Body of pancreas (tissue), 4 donors: ENCODE measurements around the gene DDX10. TPM values are rescaled to one million over a fixed set of nuclear protein-coding genes. Genes with fewer than 3 reads are reported as not detected.

ENCODE experiments used
- ATAC-seq: fragments of 150-250 bp; one replicate; pipeline ENCODE4 v1.9.1; 2016
- DNase-seq, 4 donors: peaks; one replicate each; pipeline ENCODE4 v3.0.0-alpha.2; 2019
- H3K27ac ChIP-seq, 4 donors: fragments of 200-600 bp; sonication (generic); 1 replicate in 3 of 4; 2 replicates in 1 of 4; pipeline versions ENCODE4 v1.5.1 to v1.6.1; 2016 to 2019; ENCODE audit warnings: mild to moderate bottlenecking in 1 of 4, mixed read lengths in 1 of 4, moderate library complexity in 1 of 4
- H3K27me3 ChIP-seq, 2 donors: fragments of 200-600 bp; sonication (generic); one replicate each; pipeline ENCODE4 v1.6.0; 2016; ENCODE audit warnings: mild to moderate bottlenecking in 1 of 2
- H3K36me3 ChIP-seq, 2 donors: fragments of 200-600 bp; sonication (generic); replicated peaks in 1 of 2; 2 replicates each; pipeline ENCODE4 v1.5.1; 2016; ENCODE audit warnings: low read depth in 2 of 2; ENCODE audit not compliant: insufficient read depth in 1 of 2
- H3K4me1 ChIP-seq: fragments of 200-600 bp; sonication (generic); one replicate; pipeline ENCODE4 v1.6.0; 2016
- H3K4me3 ChIP-seq, 2 donors: fragments of 200-600 bp; sonication (generic); 1 replicate in 1 of 2; 2 replicates in 1 of 2; pipeline ENCODE4 v1.5.1; 2016 to 2019
- H3K9me3 ChIP-seq, 3 donors: fragments of 200-600 bp; sonication (generic); 1 replicate in 2 of 3; 2 replicates in 1 of 3; pipeline ENCODE4 v1.5.1; 2016
- POLR2A ChIP-seq, 3 donors: fragments of 450-650 bp; IDR thresholded peaks; one replicate each; pipeline ENCODE4 v1.6.1; 2016; ENCODE audit warnings: antibody characterized with exemption in 3 of 3, mild to moderate bottlenecking in 2 of 3
- WGBS, 2 donors: methylation state at CpG; one replicate each; pipeline ENCODE4 v1.1.5; 2017; 5-methylcytosine and 5-hydroxymethylcytosine counted together
- intact Hi-C: fragments of 100-400 bp; cut with DNase I; formaldehyde crosslinking; loops from one replicate; pipeline ENCODE4 v1.15.1; 2023
- total RNA-seq, 2 donors: library from RNA; depleted of rRNA; stranded (reverse); fragments of >200 nt; gene quantifications; one replicate each; pipeline ENCODE4 v1.1.0, GENCODE V29; 2016
- TF ChIP-seq, protein P1 (sequence below), 7 experiments: fragments of 450-650 bp in 4 of 7; fragments of 200-600 bp in 3 of 7; sonication (generic) in 3 of 7; IDR thresholded peaks; one replicate each; pipeline ENCODE4 v1.5.1; 2016 to 2019; ENCODE audit warnings: antibody characterized with exemption in 7 of 7

DDX10 gene
- total RNA-seq, 2 donors from 2014 or later = 11.7 to 18.5 TPM

DNA sequence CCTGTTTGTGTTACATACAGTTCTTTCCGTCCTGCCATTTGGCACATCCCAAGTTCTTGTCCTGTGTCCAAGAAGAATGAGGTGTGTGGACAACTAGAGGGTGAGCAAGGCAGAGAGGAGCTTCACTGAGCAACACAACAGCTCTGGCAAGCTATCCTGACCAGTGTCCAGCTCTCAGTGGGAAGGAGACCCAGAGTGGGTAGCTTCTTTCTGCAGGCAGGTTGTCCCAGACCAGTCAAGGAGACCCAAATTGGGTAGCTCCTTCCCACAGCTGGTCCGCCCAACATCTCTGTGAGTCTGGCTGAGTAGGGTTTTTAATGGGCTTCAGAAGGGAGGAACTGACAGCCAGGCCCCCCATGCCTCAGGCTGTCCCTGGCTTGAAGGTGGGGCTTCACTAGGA is 36.1 kb upstream of the DDX10 start:
- no peak for DNase-seq
- no peak overlapping the region for H3K4me3 ChIP-seq
- ATAC-seq = no peak
- no peak for TF ChIP-seq POLR2A (IDR thresholded peaks at IDR 0.05)
- TF ChIP-seq, protein P1, sequence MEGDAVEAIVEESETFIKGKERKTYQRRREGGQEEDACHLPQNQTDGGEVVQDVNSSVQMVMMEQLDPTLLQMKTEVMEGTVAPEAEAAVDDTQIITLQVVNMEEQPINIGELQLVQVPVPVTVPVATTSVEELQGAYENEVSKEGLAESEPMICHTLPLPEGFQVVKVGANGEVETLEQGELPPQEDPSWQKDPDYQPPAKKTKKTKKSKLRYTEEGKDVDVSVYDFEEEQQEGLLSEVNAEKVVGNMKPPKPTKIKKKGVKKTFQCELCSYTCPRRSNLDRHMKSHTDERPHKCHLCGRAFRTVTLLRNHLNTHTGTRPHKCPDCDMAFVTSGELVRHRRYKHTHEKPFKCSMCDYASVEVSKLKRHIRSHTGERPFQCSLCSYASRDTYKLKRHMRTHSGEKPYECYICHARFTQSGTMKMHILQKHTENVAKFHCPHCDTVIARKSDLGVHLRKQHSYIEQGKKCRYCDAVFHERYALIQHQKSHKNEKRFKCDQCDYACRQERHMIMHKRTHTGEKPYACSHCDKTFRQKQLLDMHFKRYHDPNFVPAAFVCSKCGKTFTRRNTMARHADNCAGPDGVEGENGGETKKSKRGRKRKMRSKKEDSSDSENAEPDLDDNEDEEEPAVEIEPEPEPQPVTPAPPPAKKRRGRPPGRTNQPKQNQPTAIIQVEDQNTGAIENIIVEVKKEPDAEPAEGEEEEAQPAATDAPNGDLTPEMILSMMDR (IDR thresholded peaks at IDR 0.05) = no peak
- intact Hi-C loops = no loop called here
- 76 to 90% methylated on average over 2 of the region's 2 CpGs for WGBS, 2 donors
- no peaks in the 10 kb centered on the region for H3K36me3 ChIP-seq
- no peaks in the 10 kb centered on the region for H3K9me3 ChIP-seq
- no peak overlapping the region for H3K27ac ChIP-seq
- no peaks in the 10 kb centered on the region for H3K27me3 ChIP-seq
- H3K4me1 ChIP-seq = no peaks in the 10 kb centered on the region

- ATAC-seq (no peak), DNase-seq (no peak)
- WGBS, 2 donors = 60 to 83% methylated on average over 2 of the region's 3 CpGs
- H3K27me3 ChIP-seq = no peaks in the 10 kb centered on the region
- no peak overlapping the region for H3K27ac ChIP-seq
- no peak overlapping the region for H3K4me3 ChIP-seq
- TF ChIP-seq, protein P1 (IDR thresholded peaks at IDR 0.05) = no peak
- TF ChIP-seq POLR2A (IDR thresholded peaks at IDR 0.05) = no peak
- no peaks in the 10 kb centered on the region for H3K9me3 ChIP-seq
- no peaks in the 10 kb centered on the region for H3K36me3 ChIP-seq
- intact Hi-C loops = no loop called here
- H3K4me1 ChIP-seq = no peaks in the 10 kb centered on the region
These were observed 35.6 kb upstream of the DDX10 start for GRCh38 chr11:108629274-108629673.

GRCh38 chr11:108632041-108632704 is 32.7 kb upstream of the DDX10 start:
- Histone ChIP-seq H3K4me1 (no peaks in the 10 kb centered on the region), H3K27ac (no peak overlapping the region), H3K27me3 (no peaks in the 10 kb centered on the region), H3K9me3 (no peaks in the 10 kb centered on the region), H3K36me3 (no peaks in the 10 kb centered on the region), H3K4me3 (no peak overlapping the region)
- 67 to 70% methylated on average over 2 of the region's 2 CpGs for WGBS, 2 donors
- ATAC-seq (no peak), DNase-seq (no peak)
- no peak for TF ChIP-seq POLR2A (IDR thresholded peaks at IDR 0.05)
- TF ChIP-seq, protein P1 (IDR thresholded peaks at IDR 0.05) = no peak
- intact Hi-C loops = no loop called here

DNA sequence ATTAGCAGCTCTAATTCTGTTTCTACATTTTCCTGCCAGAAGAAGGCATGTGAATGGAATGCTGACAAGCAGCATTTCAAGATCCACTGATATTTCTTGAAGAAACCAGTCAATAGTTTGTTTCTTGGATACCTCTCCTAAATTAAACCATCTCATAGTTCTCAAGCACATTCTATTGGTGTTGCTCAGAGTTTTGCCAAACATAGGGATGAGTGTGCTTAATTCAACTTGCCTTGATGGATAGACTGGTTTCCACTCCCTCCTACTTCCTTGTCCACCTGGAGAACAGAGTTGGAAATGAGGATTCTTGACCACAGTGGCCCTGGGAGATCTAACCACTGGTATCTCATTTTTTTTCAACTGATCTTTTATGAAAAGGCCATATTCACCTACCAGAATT is 29.8 kb upstream of the DDX10 start:
- ATAC-seq (no peak), DNase-seq (no peak)
- TF ChIP-seq, protein P1 (IDR thresholded peaks at IDR 0.05) = no peak
- TF ChIP-seq POLR2A (IDR thresholded peaks at IDR 0.05) = no peak
- Histone ChIP-seq H3K27me3 (no peaks in the 10 kb centered on the region), H3K36me3 (no peaks in the 10 kb centered on the region), H3K4me1 (no peaks in the 10 kb centered on the region), H3K9me3 (no peaks in the 10 kb centered on the region), H3K27ac (no peak overlapping the region), H3K4me3 (no peak overlapping the region)
- intact Hi-C loops = no loop called here

GRCh38 chr11:108636222-108636621 is 28.6 kb upstream of the DDX10 start:
- TF ChIP-seq, protein P1 (IDR thresholded peaks at IDR 0.05) = no peak
- TF ChIP-seq POLR2A (IDR thresholded peaks at IDR 0.05) = no peak
- H3K9me3 ChIP-seq = no peaks in the 10 kb centered on the region
- intact Hi-C loops = no loop called here
- no peaks in the 10 kb centered on the region for H3K4me1 ChIP-seq
- DNase-seq (no peak), ATAC-seq (no peak)
- no peaks in the 10 kb centered on the region for H3K27me3 ChIP-seq
- H3K36me3 ChIP-seq = no peaks in the 10 kb centered on the region
- no peak overlapping the region for H3K4me3 ChIP-seq
- 46 to 47% methylated on average over 2 of the region's 2 CpGs for WGBS, 2 donors
- no peak overlapping the region for H3K27ac ChIP-seq
